NCI-H128 (cell line): ENCODE data around the gene SEC11C.
"Not testable (repeated sequence)": the region's sequence is repeated elsewhere in the genome, so short reads cannot be mapped to it uniquely, and the experiment has no call there.

ENCODE experiments used
- DNase-seq: peaks from one replicate; lab custom pipeline; 2025; ENCODE audit not compliant: unreplicated experiment; lab: John Stamatoyannopoulos, UW

Gene SEC11C

DNA sequence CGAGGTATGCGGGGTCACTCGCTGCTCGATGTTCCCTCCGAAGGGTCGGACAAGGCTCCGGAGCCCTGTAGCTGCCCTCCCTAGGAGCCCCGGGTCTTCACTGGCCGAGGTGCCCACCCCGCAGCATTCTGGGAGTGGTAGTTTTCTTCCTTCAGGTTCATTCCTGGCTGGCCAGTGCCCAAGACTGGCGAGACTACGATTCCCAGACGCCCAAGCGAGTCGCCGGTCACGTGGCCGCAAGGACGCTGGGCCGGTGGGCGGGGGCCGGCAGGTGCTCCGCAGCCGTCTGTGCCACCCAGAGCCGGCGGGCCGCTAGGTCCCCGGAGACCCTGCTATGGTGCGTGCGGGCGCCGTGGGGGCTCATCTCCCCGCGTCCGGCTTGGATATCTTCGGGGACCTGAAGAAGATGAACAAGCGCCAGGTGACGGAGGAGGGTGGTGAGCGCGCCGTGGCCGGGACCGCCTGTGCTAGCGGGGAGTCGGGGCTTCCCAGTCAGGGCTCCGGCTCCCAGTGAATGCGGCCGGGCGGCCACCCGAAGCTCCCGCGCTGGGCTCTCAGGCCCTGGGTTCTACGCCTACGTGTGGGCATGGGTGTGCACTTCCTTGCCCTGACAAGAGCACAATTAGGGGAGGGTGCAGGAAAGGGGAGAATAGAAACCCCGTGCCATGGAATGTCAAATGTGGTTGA, at the start of gene SEC11C:
TSS of gene SEC11C (plus strand) at position 270 of the 687 bp plus-strand sequence. CDS start at position 335, 65 bp downstream.
- peak; percentile 97 for DNase-seq

DNA sequence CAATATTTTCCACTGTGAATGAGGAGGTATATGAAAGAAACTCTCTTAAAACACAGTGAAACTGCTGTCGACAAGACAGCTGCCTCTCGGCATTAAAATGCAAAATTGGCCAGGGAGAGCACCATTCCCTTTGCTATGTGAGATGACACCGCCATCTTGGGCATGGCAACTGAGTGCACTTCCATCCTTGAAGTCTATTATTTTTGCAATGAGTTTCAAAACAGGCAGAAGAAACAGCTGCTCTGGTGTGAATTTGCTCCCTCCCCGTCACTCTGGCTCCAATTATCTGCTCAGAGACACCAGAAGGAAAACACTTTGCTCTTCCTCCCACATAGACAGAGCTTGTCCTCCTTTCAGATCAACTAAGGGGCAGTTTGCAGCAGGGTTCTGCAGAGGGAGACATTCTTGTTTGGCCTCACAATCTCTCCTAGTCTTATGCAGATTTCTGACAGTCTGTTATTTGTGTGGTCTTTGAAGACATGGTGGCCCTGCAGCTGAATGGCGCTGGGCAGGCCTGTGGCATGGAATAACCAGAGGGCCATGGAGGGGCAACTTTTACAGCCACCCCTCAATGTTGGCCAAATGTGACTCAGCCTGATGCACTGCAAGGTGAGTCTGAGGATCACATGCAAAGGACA, 48.6 kb upstream of the SEC11C start:
- DNase-seq: no peak

DNA sequence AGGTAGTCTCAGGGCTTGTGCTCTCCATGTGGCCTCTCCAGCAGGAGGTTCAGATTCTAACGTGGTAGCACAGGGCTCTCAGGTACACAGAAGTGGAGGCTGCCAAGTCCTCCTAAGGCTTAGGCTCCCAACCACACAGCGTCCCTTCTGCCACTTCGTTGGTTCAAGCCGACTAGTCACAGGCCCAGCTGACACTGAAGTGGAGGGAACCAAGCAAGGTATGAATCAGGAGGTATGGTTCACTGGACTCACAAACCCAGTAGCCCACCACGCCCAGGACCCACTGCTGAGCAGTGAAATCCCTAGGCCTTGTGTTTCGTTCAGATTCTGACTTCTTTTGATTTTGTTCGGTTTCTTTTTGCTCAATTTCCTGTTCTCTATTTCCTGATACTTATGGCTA, 46.0 kb upstream of the SEC11C start:
- no peak for DNase-seq

DNA sequence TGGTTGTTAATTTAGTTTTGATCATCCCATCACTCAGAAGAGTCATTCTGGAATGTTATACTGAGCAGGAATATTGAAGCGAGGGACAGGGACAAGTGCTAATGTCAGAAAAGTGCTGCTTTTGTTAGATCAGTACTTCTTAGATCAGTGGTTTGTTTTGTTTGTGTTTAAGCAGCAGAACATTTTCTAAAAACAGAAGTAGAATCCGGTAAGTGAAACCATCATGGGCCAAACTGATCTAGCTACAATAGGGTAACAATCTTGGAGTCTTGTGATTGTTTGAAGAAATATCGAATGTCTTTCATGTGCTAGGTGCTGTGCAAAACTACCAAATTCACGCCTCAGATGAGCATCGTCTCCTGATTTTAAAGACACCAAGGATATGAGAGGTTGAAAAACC, 45.1 kb upstream of the SEC11C start:
- DNase-seq: no peak

DNA sequence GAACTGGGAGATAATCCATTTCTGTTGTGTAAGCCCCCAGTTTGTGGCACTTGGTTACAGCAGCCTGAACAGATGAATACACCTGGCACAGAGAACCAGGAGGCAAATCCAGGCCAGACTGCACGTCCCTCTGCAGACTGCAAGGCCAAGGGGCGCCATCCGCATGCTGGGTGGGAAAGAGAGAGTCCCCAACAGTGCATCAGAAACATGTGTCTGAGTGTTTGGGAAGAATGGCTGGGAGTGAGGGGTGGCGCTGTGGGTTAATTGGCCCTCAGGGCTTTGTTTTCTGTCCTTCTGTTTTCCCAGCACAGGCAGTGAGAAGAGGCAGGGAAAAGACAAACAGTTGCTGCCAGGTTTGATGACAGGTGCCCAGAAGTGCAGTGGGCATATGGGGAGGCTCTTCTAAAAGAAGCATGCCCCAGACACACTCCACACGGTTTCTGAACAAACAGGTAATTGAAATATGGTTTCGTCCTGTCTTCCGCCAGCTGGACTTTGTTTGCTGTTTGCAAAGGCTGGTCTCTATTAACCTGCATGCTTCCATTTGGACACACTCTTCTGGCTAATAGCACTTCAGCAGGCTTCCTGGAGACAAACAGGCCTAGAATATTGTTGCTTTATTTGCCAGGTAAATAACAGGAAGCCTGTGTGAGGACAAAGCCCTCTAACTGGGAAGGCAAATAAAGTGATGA, 43.4 kb upstream of the SEC11C start:
- DNase-seq: peak; percentile 99

DNA sequence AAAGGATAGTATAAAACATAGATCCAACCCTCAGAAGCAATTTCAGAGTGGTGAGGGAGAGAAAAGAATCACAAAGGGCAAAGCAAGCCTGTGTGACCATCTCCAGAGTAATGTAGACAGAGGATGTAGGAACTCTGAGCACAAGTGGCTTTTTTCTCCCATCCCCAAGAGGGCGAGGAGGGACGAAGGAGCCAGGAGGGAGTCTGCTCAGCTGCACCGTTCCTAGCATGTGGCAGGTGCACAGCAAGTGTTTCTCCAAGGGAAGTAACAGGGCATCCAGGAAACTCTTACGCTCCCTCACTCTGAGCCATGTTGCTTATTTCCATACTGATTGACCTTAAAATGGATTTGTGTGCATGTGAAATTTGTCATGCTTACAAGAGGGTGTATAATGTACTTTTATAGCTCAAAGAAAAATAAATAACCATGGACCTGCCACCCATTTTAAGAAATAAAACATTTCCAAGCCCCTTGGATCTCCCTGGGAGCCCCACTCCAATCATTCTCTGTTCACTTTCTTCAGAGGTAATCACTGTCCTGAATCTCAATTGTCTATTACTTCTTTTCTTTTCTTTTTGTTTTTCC, 37.8 kb upstream of the SEC11C start:
- no peak for DNase-seq

DNA sequence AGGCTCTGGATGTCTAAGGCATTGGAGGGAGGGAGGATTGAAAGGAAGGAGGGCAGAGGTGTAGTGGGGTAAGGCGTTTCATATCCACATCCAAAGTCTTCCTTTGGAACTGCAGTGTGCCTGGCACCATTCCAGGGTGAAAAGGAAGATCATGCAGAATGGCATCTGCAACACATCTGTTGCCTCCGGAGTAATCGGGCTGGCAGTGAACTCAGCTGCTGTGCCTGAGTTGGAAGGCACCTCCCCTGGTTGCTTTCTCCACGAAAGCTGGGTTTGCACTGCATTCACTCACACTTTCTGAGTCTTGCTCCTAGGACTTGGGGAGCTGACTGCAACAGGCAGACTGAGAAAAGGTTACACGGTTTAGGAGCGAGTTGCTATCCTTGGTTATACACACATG, 30.3 kb upstream of the SEC11C start:
- DNase-seq: no peak

DNA sequence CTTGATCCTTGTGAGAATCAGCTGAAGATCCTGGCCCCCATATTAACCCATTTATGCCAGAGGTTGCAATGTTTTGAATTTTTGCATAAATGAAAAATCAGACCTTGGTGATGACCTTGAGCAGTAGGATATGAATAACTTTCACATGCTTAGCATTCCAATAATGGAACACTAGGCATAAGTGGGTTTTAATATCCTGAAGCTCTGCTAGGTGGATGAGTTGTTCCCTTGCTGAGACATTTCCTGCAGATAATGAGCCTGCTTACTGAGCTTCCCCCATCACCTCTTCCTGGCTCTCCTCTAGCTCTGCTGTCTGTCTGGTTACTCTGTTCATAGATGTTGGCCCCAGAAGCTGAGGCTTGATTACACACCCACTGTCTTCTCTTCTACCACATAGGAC, 25.5 kb upstream of the SEC11C start:
- no peak for DNase-seq

DNA sequence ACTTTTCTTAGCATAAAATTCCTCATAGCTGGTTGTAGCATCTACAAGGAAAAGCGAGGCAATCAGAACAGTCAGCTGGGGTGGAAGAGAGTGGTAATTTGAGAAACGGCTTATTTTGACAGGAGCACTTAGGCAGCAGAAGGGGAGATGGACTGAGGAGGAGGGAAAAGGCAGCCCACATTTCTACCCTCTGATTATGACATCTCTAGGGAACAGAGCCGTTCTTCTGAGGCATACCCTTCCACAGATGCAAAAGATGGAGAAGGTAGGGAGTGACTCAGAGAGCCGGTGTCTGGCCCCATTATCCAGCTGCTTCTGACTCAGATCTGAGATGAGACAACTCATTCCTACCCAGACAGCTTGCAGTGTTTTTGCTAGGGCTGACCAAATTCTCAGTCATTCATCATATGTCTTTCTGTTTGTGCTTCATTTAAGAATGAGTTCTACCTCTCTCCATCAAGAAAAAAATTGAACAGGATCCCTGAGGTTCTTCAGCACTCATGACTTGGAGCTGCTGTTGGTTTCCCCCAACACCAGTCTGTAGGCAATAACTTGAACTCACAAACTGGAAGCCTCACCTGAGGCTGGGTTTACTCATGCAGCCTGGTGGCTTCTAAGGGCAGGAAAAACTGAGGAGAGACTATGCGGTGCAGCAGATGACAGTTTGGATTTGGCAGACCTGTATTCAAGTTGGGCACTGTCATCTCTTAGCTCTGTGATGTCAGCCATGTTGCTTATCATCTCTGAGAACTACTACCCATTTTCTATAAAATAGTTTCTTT, 15.9 kb upstream of the SEC11C start:
- no peak for DNase-seq

DNA sequence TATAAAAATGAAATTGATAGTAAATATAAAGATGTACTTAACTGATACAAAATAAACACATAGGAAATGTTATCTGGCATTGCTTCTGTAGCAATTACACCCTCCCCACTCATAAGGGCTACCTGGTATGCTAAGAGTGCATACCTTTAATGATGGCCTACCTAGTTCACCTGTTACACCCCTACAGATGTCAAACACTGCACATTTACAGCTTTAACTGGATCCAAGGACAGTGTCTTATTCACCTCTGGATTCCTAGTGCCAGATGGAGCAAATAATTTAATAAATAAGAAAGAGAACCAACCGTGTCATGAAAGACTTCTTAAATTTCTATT, 15.3 kb upstream of the SEC11C start:
- no peak for DNase-seq

DNA sequence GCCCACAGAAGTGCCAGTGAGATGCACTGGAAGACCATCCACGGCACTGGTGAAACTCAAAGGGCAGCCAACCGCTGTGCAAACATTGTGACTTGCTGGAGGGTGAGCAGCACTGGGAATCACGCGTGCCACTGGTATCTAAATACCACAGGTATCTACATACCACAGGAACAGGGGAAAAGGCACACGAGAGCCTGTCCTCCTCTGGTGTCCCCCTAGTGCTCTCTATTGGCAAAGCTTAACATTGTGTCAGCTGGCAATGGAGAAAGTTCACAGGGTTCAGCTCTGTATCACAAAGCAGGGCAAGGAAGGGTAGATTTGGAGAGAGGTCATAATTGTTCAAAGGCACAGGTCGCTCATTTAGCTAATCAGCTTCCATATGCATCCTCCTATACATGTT, 12.6 kb upstream of the SEC11C start:
- DNase-seq: no peak

DNA sequence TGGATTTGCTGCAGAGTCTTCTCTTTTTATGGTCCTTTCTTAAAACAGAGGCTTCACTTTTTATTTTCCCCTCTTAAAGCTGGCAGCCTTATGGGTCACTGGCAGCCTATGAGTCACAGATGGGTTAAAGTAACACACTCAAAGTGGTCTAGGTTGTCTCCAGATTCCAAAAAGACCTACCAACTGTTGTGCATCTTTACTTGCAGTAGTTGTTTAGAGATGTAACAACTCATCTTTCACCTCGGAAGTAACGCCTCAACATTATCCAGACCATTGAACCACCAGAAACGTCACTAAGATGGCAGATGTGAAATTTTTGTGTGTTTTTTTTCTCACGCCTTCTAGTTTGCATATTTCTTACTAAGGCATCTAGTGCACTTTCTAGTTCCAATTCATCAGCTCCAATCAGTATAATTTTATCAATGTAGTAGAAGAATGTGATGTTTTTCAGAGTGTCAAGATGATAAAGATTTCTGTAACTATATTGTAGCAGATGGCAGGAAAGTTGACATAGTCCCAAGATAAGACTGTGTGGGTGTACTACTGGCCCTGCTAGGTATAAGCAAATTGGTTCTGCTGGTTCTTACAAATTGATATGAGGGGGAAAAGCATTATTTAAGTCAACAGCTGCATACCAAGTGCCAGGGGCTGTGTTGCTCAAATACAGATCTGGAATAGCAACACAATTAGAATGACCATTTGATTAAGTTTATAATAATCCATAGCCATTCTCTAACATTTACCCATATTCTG, 9.6 kb upstream of the SEC11C start:
- no peak for DNase-seq

DNA sequence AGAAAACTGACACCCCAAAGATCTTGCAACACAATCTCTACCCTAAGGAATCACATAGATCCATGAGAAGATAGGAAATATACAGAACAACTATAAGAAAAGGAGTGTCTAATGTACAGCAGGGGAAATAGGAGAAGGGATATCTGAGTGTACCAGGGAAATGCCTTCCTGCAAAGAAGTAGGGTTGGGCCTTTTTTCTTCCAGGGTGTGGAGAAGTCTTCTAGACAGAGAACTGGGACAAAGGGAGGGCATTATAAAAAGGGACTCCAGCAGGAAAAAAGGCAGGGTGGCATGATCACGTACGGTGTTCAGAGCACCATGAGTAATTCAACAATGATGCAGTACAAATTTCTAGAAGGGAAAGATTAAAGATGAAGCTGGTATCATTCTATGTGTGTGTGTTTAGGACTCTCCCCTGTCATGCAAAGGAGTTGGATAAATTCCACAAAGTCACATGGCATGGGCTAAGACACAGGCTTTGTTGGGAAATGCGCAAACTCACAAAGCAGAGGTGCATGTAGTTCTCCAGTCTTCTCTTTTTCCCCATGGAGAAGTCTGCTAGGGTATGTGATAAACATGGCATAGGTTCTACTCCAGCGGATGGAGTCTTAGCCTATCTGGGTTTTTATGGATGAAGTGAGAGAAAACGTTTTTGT, 6.7 kb upstream of the SEC11C start:
- no peak for DNase-seq

DNA sequence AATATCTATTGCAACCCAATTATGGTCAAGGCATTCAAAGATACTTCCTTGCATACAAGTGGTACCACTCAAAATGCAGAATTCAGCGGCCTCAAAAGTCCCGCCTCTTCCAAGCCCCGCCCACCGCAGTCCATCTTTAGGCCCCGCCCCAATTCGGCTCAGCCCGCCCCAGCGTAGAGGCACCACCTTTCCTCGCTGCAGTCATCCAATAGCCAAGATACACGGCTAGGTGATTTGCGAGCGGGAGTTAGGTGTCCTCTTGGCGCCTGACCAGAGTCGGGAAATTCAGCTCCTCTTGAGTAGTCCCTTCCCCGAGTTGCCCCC, 431 bp upstream of the SEC11C start:
- DNase-seq: peak; percentile 96

DNA sequence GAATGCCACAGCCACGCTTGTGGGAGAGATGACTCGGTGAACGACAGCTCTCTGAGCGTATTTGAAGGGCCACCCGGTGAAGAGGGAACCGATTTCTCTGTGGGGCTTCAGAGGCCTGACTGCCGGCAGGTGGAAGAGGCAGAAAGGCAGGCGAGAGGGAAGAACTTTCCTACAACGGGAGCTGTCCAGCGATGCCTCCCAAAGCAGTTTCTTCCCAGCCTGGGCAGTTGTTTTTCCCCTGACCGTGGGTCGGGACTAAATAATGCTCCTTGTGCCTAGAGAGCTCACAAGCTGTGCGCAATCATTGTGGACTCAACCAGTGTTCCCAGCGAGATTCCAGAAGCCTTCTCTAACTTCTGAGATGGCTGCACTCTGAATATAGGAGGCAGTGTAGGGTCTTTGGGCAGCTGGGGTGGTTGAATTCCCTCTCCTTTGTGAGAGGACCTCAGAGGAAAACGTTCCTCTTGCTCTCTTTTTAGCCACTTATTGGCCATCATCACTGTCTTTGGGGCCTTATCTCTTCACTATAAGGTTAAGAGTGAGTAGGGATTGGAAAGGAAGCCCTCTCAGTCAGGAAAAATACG, 710 bp downstream of the SEC11C start:
- no peak for DNase-seq

DNA sequence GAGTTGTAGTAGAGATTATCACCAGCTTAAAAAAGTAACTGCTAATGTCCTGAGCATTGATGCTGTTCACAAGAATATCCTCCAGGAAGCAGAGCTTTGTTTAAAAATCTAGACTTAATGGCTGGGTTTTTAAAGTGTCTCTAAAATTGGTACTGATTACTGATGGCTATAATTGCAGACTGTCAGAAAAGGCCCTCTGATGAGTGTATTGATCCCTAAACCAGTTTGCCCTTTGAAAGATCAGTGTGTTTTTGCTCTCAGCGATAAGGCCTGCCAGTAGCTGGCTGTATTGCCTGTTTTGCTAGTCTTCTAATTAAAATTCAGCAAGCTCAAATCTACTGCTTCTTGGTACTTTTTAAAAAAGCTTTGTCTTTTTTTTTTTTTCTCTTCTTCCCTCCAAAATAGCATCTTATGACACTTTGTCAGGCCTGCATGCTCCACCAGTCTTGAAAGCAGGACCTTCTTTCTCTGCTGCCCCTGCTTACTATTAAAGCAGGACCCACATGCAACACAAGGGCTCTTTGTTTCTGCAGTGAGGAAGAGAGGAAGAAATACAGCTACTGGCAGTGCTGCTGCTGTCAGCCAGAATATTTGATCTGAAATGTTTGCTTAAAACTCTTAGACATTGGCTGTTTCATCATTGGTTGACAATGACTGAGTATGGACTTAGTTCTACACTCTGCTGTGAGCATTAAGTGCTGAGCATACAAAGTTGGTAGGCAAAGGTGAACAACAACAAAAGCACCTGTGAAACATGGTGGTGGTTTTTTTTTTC, 1.8 kb downstream of the SEC11C start:
- peak; percentile 80 for DNase-seq

DNA sequence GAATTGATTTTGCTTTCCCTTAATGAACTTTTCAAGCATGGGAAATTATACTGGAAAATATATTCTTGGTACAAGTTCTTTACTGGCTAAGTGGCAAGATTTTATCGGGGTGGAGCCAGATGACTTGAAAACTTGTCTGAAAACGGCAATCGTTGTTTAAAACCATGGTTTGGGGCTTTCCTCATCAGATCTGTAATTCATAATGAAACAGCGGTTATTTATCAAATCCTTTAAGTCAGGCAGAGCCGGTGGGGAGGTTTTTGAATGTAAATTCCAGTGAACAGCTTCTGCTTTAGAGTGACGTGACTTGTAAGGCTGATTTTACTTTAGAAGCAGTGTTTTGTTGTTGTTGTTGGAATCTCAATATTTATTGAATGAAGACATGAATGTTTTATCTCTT, 2.6 kb downstream of the SEC11C start:
- no peak for DNase-seq

DNA sequence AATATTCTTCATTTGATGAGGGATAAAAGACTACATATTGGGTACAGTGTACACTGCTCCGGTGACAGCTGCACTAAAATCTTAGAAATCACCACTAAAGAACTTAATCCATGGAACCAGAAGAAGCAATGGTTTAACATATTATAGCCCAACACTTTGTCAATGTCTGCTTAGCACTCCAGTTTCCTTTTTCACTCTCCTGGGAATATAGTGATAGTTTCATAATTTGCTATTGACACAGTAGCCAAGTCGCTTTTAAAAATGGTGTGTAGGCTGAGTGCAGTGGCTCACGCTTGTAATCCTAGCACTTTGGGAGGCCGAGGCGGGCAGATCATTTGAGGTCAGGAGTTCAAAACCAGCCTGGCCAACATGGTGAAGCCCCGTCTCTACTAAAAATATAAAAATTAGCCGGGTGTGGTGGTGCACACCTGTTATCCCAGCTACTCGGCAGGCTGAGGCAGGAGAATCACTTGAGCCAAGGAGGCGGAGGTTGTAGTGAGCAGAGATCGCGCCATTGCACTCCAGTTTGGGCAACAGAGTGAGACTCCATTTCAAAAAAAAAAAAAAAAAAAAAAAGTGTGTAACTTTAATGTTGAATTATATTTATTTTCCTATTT, 3.2 kb downstream of the SEC11C start:
- DNase-seq: not testable (repeated sequence)

DNA sequence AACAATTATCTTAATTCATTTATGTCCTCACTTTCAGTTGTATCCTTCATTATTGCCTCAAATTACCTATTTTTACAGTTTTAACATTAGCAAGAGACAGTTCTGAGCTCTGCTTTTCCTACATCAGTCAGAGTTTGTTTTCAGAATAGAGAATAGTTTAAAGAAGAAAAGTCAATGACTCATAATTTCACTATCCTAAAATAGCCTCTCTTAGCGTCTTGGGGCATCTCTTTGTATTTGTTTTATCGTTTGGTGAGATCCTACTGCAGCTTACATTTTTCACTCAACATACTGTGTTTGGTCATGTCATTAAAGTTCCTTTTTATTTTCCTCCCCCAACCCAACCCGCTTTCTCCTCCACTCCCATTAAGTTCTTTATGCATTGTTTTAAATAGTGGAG, 3.8 kb downstream of the SEC11C start:
- no peak for DNase-seq
